DMS153 (cell line): ENCODE results near the gene IL12A.

Experiments
- DNase-seq: peaks from one replicate; lab custom pipeline; 2025; lab: John Stamatoyannopoulos, UW

Gene IL12A

GRCh38 chr3:159988617-159989271 lies at the start of gene IL12A:
Gene IL12A, plus strand, starts transcription at chr3:159988835.
- no peak for DNase-seq

- no peak for DNase-seq
Measured at GRCh38 chr3:159941038-159942000, 47.3 kb upstream of the IL12A start.

- no peak for DNase-seq
Measured at GRCh38 chr3:159944781-159945180, 43.9 kb upstream of the IL12A start.

GRCh38 chr3:159945930-159946329 lies 42.7 kb upstream of the IL12A start:
- DNase-seq: no peak

GRCh38 chr3:159947220-159947619 lies 41.4 kb upstream of the IL12A start:
- DNase-seq: no peak

GRCh38 chr3:159948429-159949144 lies 40.0 kb upstream of the IL12A start:
- DNase-seq: no peak

- no peak for DNase-seq
Measured at GRCh38 chr3:159950156-159950898, 38.3 kb upstream of the IL12A start.

GRCh38 chr3:159951540-159951939 lies 37.1 kb upstream of the IL12A start:
- no peak for DNase-seq

GRCh38 chr3:159953325-159954085 lies 35.1 kb upstream of the IL12A start:
- DNase-seq: no peak

GRCh38 chr3:159960188-159961148 lies 28.2 kb upstream of the IL12A start:
- DNase-seq: no peak

GRCh38 chr3:159964166-159964973 lies 24.3 kb upstream of the IL12A start:
- no peak for DNase-seq

GRCh38 chr3:159971311-159971710 lies 17.3 kb upstream of the IL12A start:
- no peak for DNase-seq

- no peak for DNase-seq
Measured at GRCh38 chr3:159977295-159977694, 11.3 kb upstream of the IL12A start.

- DNase-seq: no peak
Measured at GRCh38 chr3:159978353-159978752, 10.3 kb upstream of the IL12A start.

- DNase-seq: no peak
Measured at GRCh38 chr3:159978918-159979703, 9.5 kb upstream of the IL12A start.

GRCh38 chr3:159982442-159982974 lies 6.1 kb upstream of the IL12A start:
- no peak for DNase-seq

- no peak for DNase-seq
Measured at GRCh38 chr3:159987291-159987711, 1.3 kb upstream of the IL12A start.
